ENCODE measurements around the gene UACA.
A peak's percentile ranks its signal among the peaks of the same experiment; 100 is the strongest.

Gene UACA

DNA sequence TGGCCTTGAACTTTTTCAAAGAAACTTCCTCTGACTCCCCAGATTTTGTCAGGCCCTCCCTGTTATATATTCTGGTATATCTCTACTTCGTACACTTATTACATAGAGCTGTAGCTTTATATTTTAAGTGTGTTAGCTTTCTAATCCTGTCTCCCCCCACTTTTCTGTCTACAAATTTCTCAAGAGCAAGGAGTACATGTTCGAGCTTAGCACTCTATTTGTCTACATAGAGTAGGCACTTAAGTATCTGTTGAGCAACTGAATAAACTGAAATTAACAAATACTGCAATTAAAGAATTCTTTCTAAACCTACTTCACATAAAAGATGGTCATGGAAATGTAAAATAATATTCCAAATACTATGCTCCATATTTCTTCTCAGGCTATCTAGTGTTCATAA is 39.4 kb downstream of the UACA start:
- no peak for ATAC-seq
- no peak for TF ChIP-seq ZNF8 (CRISPR knock-in tag; IDR thresholded peaks at IDR 0.05)
- no peak for TF ChIP-seq PPARA (CRISPR knock-in tag; IDR thresholded peaks at IDR 0.05; ENCODE audit: borderline replicate concordance)
- no peak for TF ChIP-seq ZC3H10 (CRISPR knock-in tag; IDR thresholded peaks at IDR 0.05)

GRCh38 chr15:70723122-70723422 is 40.3 kb downstream of the UACA start:
- TF ChIP-seq ARNTL (CRISPR knock-in tag; IDR thresholded peaks at IDR 0.05; ENCODE audit: borderline replicate concordance, low read depth) = no peak
- TF ChIP-seq PATZ1 (CRISPR knock-in tag; IDR thresholded peaks at IDR 0.05; ENCODE audit: borderline replicate concordance) = no peak
- TF ChIP-seq, protein P1, sequence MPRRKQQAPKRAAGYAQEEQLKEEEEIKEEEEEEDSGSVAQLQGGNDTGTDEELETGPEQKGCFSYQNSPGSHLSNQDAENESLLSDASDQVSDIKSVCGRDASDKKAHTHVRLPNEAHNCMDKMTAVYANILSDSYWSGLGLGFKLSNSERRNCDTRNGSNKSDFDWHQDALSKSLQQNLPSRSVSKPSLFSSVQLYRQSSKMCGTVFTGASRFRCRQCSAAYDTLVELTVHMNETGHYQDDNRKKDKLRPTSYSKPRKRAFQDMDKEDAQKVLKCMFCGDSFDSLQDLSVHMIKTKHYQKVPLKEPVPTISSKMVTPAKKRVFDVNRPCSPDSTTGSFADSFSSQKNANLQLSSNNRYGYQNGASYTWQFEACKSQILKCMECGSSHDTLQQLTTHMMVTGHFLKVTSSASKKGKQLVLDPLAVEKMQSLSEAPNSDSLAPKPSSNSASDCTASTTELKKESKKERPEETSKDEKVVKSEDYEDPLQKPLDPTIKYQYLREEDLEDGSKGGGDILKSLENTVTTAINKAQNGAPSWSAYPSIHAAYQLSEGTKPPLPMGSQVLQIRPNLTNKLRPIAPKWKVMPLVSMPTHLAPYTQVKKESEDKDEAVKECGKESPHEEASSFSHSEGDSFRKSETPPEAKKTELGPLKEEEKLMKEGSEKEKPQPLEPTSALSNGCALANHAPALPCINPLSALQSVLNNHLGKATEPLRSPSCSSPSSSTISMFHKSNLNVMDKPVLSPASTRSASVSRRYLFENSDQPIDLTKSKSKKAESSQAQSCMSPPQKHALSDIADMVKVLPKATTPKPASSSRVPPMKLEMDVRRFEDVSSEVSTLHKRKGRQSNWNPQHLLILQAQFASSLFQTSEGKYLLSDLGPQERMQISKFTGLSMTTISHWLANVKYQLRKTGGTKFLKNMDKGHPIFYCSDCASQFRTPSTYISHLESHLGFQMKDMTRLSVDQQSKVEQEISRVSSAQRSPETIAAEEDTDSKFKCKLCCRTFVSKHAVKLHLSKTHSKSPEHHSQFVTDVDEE (CRISPR knock-in tag; IDR thresholded peaks at IDR 0.05) = no peak
- no peak for TF ChIP-seq ZNF8 (CRISPR knock-in tag; IDR thresholded peaks at IDR 0.05)
- no peak for TF ChIP-seq OSR1 (CRISPR knock-in tag; IDR thresholded peaks at IDR 0.05)
- TF ChIP-seq ESRRG (CRISPR knock-in tag; IDR thresholded peaks at IDR 0.05) = no peak
- no peak for TF ChIP-seq ZC3H10 (CRISPR knock-in tag; IDR thresholded peaks at IDR 0.05)
- no peak; the same call in 2 of the 3 replicates for ATAC-seq

- TF ChIP-seq, protein P2, sequence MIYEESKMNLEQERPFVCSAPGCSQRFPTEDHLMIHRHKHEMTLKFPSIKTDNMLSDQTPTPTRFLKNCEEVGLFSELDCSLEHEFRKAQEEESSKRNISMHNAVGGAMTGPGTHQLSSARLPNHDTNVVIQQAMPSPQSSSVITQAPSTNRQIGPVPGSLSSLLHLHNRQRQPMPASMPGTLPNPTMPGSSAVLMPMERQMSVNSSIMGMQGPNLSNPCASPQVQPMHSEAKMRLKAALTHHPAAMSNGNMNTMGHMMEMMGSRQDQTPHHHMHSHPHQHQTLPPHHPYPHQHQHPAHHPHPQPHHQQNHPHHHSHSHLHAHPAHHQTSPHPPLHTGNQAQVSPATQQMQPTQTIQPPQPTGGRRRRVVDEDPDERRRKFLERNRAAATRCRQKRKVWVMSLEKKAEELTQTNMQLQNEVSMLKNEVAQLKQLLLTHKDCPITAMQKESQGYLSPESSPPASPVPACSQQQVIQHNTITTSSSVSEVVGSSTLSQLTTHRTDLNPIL (CRISPR knock-in tag; IDR thresholded peaks at IDR 0.05; ENCODE audit: low read depth) = no peak
- TF ChIP-seq SNAI2 (CRISPR knock-in tag; IDR thresholded peaks at IDR 0.05) (no peak), PATZ1 (CRISPR knock-in tag; IDR thresholded peaks at IDR 0.05; ENCODE audit: borderline replicate concordance) (no peak), ESRRG (CRISPR knock-in tag; IDR thresholded peaks at IDR 0.05) (no peak), ZFP30 (CRISPR knock-in tag; IDR thresholded peaks at IDR 0.05) (no peak), RARB (CRISPR knock-in tag; IDR thresholded peaks at IDR 0.05) (no peak), ZC3H10 (CRISPR knock-in tag; IDR thresholded peaks at IDR 0.05) (no peak), POU6F1 (CRISPR knock-in tag; IDR thresholded peaks at IDR 0.05; ENCODE audit: borderline replicate concordance, low read depth) (no peak), GLIS3 (CRISPR knock-in tag; IDR thresholded peaks at IDR 0.05) (no peak), TCF4 (CRISPR knock-in tag; IDR thresholded peaks at IDR 0.05; ENCODE audit: borderline replicate concordance) (no peak), PPARA (CRISPR knock-in tag; IDR thresholded peaks at IDR 0.05; ENCODE audit: borderline replicate concordance) (no peak), BACH2 (CRISPR knock-in tag; IDR thresholded peaks at IDR 0.05; ENCODE audit: borderline replicate concordance) (no peak), ZNF70 (CRISPR knock-in tag; IDR thresholded peaks at IDR 0.05) (no peak), ZNF8 (CRISPR knock-in tag; IDR thresholded peaks at IDR 0.05) (no peak), ARNTL (CRISPR knock-in tag; IDR thresholded peaks at IDR 0.05; ENCODE audit: borderline replicate concordance, low read depth) (no peak), TOX (CRISPR knock-in tag; IDR thresholded peaks at IDR 0.05; ENCODE audit: borderline replicate concordance) (no peak), ZFP3 (CRISPR knock-in tag; IDR thresholded peaks at IDR 0.05) (no peak), CSDC2 (CRISPR knock-in tag; IDR thresholded peaks at IDR 0.05) (no peak)
- TF ChIP-seq, protein P3, sequence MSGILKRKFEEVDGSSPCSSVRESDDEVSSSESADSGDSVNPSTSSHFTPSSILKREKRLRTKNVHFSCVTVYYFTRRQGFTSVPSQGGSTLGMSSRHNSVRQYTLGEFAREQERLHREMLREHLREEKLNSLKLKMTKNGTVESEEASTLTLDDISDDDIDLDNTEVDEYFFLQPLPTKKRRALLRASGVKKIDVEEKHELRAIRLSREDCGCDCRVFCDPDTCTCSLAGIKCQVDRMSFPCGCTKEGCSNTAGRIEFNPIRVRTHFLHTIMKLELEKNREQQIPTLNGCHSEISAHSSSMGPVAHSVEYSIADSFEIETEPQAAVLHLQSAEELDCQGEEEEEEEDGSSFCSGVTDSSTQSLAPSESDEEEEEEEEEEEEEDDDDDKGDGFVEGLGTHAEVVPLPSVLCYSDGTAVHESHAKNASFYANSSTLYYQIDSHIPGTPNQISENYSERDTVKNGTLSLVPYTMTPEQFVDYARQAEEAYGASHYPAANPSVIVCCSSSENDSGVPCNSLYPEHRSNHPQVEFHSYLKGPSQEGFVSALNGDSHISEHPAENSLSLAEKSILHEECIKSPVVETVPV (CRISPR knock-in tag; IDR thresholded peaks at IDR 0.05) = no peak
- ATAC-seq = peak; percentile 55
Measured at GRCh38 chr15:70722266-70723121, 40.9 kb downstream of the UACA start.

All from SK-N-SH treated with all-trans-retinoic acid at 6 μM for 48 hours (cell line).